BJ (cell line): ENCODE data around the gene IGLL5. TPM values are rescaled to one million over a fixed set of nuclear protein-coding genes. Genes with fewer than 3 reads are reported as not detected.

Experiments used
- CTCF ChIA-PET: fragments of 350-600 bp; formaldehyde crosslinking; extraction: SDS; loops from one replicate; lab custom pipeline; 2021; ENCODE audit warnings: antibody characterized with exemption, inconsistent platforms; lab: Yijun Ruan, JAX
- POLR2A ChIA-PET: fragments of 300-600 bp; sonication (Branson Sonifier 250); formaldehyde crosslinking; extraction: SDS; loops from one replicate; lab custom pipeline; 2021; ENCODE audit warnings: antibody characterized with exemption; lab: Charles Lee
- DNase-seq: peaks from one replicate; pipeline ENCODE4 v3.0.0-alpha.2; 2011; ENCODE audit warnings: low read depth
- H3K27me3 ChIP-seq: 2 replicates; pipeline ENCODE4 v1.6.0; 2011; ENCODE audit warnings: low read length; ENCODE audit not compliant: control insufficient read depth, insufficient read depth
- H3K36me3 ChIP-seq: 2 replicates; pipeline ENCODE4 v1.5.1; 2011; ENCODE audit warnings: low read length; ENCODE audit not compliant: control insufficient read depth, insufficient read depth
- H3K4me3 ChIP-seq: 2 replicates; pipeline ENCODE4 v1.5.1; 2011; ENCODE audit warnings: low read depth, mild to moderate bottlenecking, control low read depth, low read length
- CTCF ChIP-seq: IDR thresholded peaks from 2 replicates; pipeline ENCODE4 v1.5.1; 2011; ENCODE audit warnings: low read depth, mild to moderate bottlenecking, control low read depth, inconsistent platforms, low read length, moderate library complexity; ENCODE audit not compliant: insufficient read depth
- polyA minus RNA-seq: library from RNA; depleted of rRNA, polyadenylated mRNA; stranded (reverse); fragments of >200 nt; gene quantifications from 2 replicates; pipeline ENCODE4 v1.2.3, GENCODE V29; 2011; rRNA and poly(A)+ RNA removed
- polyA plus RNA-seq: library from polyadenylated mRNA; depleted of rRNA; stranded (reverse); fragments of >200 nt; gene quantifications from 2 replicates; pipeline ENCODE4 v1.2.3, GENCODE V29; 2011; rRNA removed

IGLL5 gene
- polyA plus RNA-seq, result not detected in 2 replicates
- not detected in 2 replicates for polyA minus RNA-seq

- ChIA-PET POLR2A (no interaction called here), CTCF (interaction anchor here (0.6 to 2.0 kb wide), 3 partner anchors 9 to 291 kb away, joined by 3 to 6 read pairs (median 4); no protein-coding TSS in a partner anchor)
- Histone ChIP-seq H3K4me3 (no peak within 1 kb of the TSS), H3K27me3 (peaks cover 2% of the 10 kb centered on the region; the same call in 1 of the 2 replicates), H3K36me3 (no peaks in the 10 kb centered on the region)
- TF ChIP-seq CTCF, result no peak
- DNase-seq, result no peak
Observed at GRCh38 chr22:22887621-22888503, at the start of gene IGLL5. Gene IGLL5, plus strand, starts transcription at chr22:22887816. Its CDS starts 238 bp downstream, at chr22:22888054.

GRCh38 chr22:22838148-22838786 lies 49.3 kb upstream of the IGLL5 start:
- TF ChIP-seq CTCF, result no peak
- CTCF ChIA-PET, result interaction anchor here (1.2 to 4.5 kb wide), 3 partner anchors 11 to 119 kb away, joined by 3 to 26 read pairs (median 5); no protein-coding TSS in a partner anchor
- DNase-seq, result no peak
- no peak overlapping the region for H3K4me3 ChIP-seq
- H3K27me3 ChIP-seq, result 0 out of 2 replicates have a peak, but pooled peaks cover 1% of the 10 kb centered on the region
- POLR2A ChIA-PET, result no interaction called here
- no peaks in the 10 kb centered on the region for H3K36me3 ChIP-seq

- CTCF ChIA-PET, result interaction anchor here (0.8 to 4.5 kb wide), 6 partner anchors 9 to 116 kb away, joined by 3 to 26 read pairs (median 4); no protein-coding TSS in a partner anchor
- Histone ChIP-seq H3K36me3 (no peaks in the 10 kb centered on the region), H3K4me3 (no peak overlapping the region), H3K27me3 (0 out of 2 replicates have a peak, but pooled peaks cover 1% of the 10 kb centered on the region)
- POLR2A ChIA-PET, result no interaction called here
- no peak for DNase-seq
- no peak for TF ChIP-seq CTCF
Observed at GRCh38 chr22:22839570-22840314, 47.9 kb upstream of the IGLL5 start.

- DNase-seq, result no peak
- Histone ChIP-seq H3K27me3 (0 out of 2 replicates have a peak, but pooled peaks cover 1% of the 10 kb centered on the region), H3K4me3 (no peak overlapping the region), H3K36me3 (no peaks in the 10 kb centered on the region)
- ChIA-PET CTCF (no interaction called here), POLR2A (no interaction called here)
- no peak for TF ChIP-seq CTCF
Observed at GRCh38 chr22:22840780-22841179, 46.8 kb upstream of the IGLL5 start.
